ENCODE data around the gene ADGRE1. TPM values are rescaled to one million over a fixed set of nuclear protein-coding genes. Genes with fewer than 3 reads are reported as not detected.

ADGRE1 gene
- total RNA-seq, 2 donors from 2014 or later, result 0.15 to 0.85 TPM

- no peaks in the 10 kb centered on the region for H3K36me3 ChIP-seq
- H3K27me3 ChIP-seq, result no peaks in the 10 kb centered on the region
- H3K9me3 ChIP-seq, result no peaks in the 10 kb centered on the region
- no peak for DNase-seq
- intact Hi-C loops (cut with DNase I), result no loop called here
- TF ChIP-seq CTCF (IDR thresholded peaks at IDR 0.05), result no peak
- H3K4me1 ChIP-seq, result no peaks in the 10 kb centered on the region
- no peak overlapping the region for H3K9ac ChIP-seq (ENCODE audit: low read depth in 2 of 2, low read length in 2 of 2)
- H3K27ac ChIP-seq, result no peak overlapping the region
- H3K4me3 ChIP-seq, result no peak overlapping the region
Observed at GRCh38 chr19:6914321-6914720, 26.9 kb downstream of the ADGRE1 start.

- Histone ChIP-seq H3K9ac (ENCODE audit: low read depth in 2 of 2, low read length in 2 of 2) (no peak overlapping the region), H3K27ac (no peak overlapping the region), H3K36me3 (no peaks in the 10 kb centered on the region), H3K4me3 (no peak overlapping the region), H3K4me1 (no peaks in the 10 kb centered on the region), H3K27me3 (no peaks in the 10 kb centered on the region), H3K9me3 (no peaks in the 10 kb centered on the region)
- no peak for DNase-seq
- intact Hi-C loops (cut with DNase I), result no loop called here
- TF ChIP-seq CTCF (IDR thresholded peaks at IDR 0.05), result no peak
Observed at GRCh38 chr19:6916952-6917351, 29.6 kb downstream of the ADGRE1 start.

GRCh38 chr19:6925386-6925785 is 38.0 kb downstream of the ADGRE1 start:
- TF ChIP-seq CTCF (IDR thresholded peaks at IDR 0.05), result no peak
- no peaks in the 10 kb centered on the region for H3K9me3 ChIP-seq
- intact Hi-C loops (cut with DNase I), result no loop called here

GRCh38 chr19:6925801-6926751 is 38.7 kb downstream of the ADGRE1 start:
- Histone ChIP-seq H3K4me1 (no peaks in the 10 kb centered on the region), H3K36me3 (no peaks in the 10 kb centered on the region), H3K27me3 (no peaks in the 10 kb centered on the region), H3K9ac (ENCODE audit: low read depth in 2 of 2, low read length in 2 of 2) (no peak overlapping the region), H3K4me3 (no peak overlapping the region), H3K27ac (no peak overlapping the region), H3K9me3 (no peaks in the 10 kb centered on the region)
- no peak for TF ChIP-seq CTCF (IDR thresholded peaks at IDR 0.05)
- intact Hi-C loops (cut with DNase I), result no loop called here
- DNase-seq, result no peak

More at GRCh38 chr19:6925386-6925785, 38.0 kb downstream of the ADGRE1 start:
- no peak for DNase-seq
- Histone ChIP-seq H3K36me3 (no peaks in the 10 kb centered on the region), H3K9ac (ENCODE audit: low read depth in 2 of 2, low read length in 2 of 2) (no peak overlapping the region), H3K4me3 (no peak overlapping the region), H3K4me1 (no peaks in the 10 kb centered on the region), H3K27me3 (no peaks in the 10 kb centered on the region), H3K27ac (no peak overlapping the region)

GRCh38 chr19:6930190-6930589 is 42.8 kb downstream of the ADGRE1 start:
- H3K27ac ChIP-seq, result no peak overlapping the region
- H3K36me3 ChIP-seq, result no peaks in the 10 kb centered on the region
- no peak for TF ChIP-seq CTCF (IDR thresholded peaks at IDR 0.05)
- no peaks in the 10 kb centered on the region for H3K9me3 ChIP-seq
- no peaks in the 10 kb centered on the region for H3K27me3 ChIP-seq
- DNase-seq, result no peak
- no peak overlapping the region for H3K4me3 ChIP-seq
- H3K4me1 ChIP-seq, result no peaks in the 10 kb centered on the region
- intact Hi-C loops (cut with DNase I), result no loop called here
- no peak overlapping the region for H3K9ac ChIP-seq (ENCODE audit: low read depth in 2 of 2, low read length in 2 of 2)

All from colonic mucosa (tissue), 4 donors.